Cortex of kidney (tissue), 1 donor: Measurements from ENCODE around the gene CWC27.

Experiments
- DNase-seq: peaks from one replicate; lab custom pipeline; 2025; lab: John Stamatoyannopoulos, UW

The CWC27 gene

DNA sequence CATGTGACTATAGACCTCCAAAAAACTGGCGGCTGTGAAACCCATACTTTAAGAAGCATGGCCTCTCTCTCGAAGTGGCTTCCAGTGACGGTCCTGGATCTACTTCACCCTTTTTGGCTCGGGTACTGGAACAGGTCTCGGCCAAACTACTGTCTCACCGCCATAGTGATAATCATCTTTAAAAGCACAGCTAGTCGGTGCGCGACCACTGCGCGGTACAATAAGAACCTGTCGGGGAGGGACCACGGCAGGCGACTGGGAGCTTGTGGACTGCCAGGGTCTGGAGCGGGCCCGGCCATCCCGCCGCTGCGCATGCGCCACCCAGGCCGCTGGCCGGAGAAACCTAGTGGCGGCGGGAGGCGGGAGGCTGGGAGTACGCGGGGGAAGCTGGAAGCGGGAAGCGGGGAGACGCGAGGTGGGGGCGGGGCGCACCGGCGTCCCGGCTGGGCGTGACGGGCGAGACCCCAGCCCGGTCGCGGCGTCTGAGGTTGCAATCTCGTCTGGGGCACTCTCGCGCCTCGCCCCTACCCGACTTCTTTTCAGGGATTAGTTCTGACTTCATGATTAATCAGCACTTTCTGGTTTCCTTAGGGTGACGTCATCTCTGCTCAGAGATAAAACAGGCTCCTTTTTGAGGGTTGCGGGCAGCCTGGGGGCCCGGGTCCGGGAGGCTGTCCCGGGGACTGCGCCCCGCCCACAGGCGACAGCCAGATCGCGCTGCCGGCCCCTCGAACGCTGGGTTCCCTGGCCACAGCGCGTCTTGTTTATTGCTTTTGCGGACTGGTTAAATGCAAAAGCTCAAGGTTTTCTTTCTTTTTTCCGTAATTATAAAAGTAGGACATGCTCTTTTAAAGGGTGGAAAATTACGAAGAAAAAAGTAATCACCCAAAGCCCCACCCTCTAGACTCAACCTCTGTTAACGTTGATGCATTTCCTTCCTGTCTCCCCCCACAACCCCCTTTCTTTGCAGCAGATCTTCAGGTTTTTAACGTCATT, 266.8 kb downstream of the CWC27 start:
- peak; percentile 45 for DNase-seq

DNA sequence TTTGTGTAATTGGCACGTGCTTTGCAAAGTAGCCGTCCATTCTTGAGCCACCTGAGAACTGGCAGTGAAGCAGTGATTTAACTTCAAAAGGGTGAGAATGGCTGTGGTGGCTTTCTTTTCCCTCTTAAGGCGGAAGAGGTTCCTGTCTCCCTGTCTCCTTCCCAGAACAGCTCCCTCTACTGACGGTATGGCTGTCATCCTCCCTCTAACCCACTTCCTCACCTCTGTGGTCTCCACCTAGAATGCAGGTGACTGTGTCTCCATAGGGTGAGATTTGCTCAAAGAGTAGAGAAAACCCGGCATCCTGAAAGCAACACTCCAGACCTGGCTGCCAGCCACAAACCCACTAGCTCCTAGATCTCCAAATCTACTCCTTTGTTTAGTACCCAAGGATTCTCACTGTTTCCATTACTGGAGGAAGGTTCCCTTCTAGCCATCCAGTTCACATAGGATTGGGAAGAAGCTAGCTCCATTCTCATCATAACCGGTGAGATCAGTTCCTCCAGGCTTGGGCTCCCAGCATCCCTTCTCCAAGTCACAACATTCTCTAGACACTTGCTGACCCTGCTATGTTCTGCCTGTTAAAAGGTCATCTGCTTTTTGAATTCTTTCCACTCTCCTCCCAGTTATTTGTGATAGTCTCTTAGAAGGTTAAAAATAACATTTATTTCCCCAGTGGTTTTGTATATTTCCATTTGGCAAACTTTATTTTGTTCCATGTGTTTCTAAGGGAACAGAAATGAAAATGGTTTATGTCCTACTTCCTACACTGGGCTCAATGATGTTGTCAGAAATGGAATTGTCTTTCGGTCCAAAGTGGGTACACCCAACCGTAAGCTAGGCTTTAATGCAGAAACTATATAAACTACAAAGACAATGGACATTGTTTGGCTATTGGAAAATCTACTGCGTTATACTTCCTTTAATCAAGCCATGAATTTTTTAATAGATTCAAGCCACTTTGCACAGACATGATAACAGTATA, 269.4 kb downstream of the CWC27 start:
- DNase-seq = no peak

DNA sequence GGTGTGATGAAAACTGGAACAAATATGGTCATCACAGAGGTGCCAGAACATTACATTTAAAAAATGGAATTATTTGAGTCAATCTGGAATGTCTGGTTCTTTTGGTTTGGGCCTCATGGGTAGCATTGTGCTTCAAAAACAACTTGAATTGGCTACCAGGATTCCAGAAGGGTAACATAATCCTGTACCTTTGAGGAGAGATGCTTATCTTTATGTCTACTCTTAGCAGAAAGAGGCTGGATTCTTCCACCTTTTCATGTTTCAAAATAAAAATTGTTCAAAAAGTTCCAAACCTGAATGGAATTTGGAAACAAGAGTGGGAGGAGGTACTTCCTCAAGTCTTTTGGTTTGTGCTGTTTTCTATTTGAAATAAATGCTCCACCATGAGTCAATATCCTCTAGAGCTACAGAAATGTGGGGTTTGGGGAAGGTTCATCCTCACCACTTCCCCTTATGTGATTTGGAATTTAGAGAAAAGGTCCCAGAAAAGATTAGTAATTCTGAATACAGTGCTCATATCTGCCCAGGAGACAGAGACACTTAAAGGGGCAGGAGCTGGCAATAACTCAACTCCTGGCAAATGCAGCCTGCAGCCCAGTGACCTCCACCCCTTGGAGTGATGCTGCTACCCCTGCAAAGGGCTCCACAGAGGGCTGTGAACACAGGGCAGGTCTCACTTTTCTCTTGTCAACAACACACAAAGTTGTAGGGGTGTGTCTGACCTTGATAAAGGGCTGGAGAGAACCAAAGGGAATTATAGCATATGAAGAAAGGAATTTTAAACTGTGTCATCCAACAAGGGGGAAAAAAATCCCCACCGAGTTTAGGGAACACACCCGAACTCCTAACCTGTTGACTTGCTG, 272.8 kb downstream of the CWC27 start:
- no peak for DNase-seq

DNA sequence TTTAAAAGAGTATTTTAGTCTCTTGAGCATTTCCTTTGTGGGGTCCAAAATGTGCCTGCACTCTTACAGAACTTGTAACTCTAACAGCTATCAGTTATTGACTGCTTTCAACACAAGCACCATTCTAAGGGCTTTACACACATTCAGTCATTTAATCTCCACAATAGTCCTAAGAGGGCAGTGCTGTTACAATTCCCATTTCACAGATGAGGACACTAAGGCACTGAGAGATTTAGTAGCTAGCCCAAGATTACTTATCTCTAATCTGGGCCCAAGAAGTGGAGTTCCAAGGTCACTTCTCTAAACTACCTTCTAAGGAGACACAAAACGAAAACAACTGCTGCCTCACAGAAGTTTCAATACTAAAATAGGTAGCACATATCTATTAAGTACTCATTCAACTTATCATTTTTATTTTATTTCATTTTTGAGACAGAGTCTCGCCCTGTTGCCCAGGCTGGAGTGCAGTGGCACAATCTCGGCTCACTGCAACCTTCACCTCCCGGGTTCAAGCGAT, 275.2 kb downstream of the CWC27 start:
- DNase-seq = no peak

DNA sequence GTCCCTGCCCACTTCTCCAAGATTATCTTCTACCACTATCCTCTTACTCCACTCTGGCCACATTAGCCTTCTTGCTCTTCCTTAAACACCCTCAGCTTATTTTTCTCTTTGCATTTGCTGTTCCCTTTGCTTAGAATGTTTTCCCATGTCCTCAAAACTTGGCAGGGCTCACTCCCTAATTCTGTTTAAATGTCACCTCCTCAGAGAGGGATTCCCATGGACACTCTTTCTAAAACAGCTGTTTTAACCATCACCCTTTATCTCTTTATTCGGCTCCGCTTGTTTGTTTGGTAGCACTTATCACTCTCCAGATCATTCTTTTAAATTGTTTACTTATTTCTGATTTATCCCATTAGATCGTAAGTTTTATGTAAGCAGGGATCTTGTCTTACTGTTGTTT, 278.5 kb downstream of the CWC27 start:
- no peak for DNase-seq

DNA sequence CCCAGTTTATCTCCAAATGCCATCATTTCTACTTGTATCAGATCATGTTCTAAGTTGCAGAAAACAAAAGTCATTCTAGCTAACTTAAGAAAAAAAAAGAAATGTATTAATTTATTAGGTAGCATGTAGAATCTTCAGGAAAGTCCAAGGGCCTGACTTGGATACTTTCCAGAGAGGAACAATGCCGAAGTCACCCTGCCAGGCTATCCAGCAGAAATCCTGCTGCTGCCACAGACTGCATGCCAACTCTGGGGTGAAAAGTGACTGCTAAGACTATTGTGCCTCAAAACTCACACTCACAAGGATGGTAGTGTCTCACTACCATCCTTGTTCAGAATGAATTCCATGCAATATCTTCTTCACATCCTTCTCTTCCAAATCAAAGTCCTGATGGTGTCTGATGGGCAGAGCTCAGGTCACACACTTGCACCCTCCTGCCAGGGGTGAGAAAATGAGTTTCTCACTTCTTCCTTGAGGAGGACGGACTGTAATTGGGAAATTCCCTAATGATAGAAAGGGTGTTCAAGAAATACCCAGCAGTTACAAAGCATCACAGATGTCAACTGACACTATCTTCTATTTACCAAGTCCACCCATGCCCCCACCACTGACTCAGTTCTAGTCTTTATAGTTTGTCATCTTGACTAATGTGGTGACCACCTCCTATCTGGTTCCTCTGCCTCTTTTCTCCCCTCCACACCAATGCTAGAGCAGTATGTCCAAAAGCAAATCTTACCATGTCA, 279.4 kb downstream of the CWC27 start:
- no peak for DNase-seq

DNA sequence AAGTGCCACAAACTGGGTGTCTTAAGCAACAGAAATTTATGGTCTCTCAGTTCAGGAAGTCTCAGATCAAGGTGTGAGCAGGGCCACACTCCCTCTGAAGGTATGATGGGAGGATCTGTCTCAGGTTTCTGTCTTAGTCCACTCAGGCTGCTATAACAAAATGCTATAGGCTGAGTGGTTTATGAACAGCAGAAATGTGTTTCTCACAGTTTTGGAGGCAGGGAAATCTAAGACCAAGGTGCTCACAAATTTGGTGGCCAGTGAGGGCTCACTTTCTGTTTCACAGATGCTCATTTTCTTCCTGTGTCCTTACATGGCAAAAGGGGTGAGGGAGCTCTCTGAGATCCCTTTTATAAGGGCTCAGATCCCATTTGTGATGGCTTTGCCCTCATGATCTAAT, 281.4 kb downstream of the CWC27 start:
- no peak for DNase-seq

DNA sequence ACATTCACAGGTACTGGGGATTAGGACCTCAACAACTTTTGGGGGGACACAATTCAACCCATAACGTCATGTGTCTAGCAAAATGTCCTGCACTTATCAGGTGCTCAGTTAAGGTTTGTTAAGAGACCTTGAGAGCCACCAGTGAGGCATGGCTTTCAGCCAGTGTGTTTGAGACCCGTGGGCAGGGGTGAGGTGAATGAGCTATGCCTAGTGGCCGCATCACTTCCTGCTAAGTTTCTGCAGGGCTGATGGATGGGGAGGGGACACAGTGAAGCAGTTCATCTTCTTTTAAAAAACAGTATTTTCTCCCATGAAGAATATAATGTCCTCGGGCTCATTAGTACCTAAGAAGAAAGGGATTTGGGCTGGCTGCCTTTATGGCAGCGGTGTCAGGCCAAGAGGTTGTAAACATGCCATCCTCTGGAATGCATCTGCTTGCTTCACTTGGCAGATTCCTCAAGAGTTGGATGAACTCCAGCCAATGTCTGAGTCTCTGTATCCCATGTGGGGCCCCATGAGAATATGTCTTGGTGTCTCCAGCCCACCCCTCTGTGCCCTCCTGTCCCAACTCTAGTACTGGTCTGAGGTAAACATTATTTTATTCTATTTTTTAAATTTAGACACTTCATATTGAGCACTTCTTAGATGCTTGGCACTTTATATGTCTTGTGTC, 282.2 kb downstream of the CWC27 start:
- no peak for DNase-seq

DNA sequence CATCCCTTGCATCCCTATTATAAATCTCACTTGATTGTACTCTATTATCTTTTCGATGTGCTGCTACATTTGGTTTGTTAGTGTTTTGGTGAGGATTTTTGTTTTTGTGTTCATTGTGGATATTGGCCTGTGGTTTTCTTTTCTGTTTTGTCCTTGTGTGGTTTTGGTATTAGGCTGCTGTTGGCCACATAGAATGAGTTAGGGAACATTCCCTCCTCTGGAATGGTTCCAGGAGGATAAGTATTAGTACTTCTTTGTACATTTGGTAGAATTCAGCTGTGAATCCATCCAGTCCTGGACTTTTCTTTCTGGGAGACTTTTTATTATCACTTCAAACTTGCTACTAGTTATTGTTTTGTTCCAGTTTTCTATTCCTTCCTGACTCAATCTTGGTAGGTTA, 287.2 kb downstream of the CWC27 start:
- DNase-seq = no peak

DNA sequence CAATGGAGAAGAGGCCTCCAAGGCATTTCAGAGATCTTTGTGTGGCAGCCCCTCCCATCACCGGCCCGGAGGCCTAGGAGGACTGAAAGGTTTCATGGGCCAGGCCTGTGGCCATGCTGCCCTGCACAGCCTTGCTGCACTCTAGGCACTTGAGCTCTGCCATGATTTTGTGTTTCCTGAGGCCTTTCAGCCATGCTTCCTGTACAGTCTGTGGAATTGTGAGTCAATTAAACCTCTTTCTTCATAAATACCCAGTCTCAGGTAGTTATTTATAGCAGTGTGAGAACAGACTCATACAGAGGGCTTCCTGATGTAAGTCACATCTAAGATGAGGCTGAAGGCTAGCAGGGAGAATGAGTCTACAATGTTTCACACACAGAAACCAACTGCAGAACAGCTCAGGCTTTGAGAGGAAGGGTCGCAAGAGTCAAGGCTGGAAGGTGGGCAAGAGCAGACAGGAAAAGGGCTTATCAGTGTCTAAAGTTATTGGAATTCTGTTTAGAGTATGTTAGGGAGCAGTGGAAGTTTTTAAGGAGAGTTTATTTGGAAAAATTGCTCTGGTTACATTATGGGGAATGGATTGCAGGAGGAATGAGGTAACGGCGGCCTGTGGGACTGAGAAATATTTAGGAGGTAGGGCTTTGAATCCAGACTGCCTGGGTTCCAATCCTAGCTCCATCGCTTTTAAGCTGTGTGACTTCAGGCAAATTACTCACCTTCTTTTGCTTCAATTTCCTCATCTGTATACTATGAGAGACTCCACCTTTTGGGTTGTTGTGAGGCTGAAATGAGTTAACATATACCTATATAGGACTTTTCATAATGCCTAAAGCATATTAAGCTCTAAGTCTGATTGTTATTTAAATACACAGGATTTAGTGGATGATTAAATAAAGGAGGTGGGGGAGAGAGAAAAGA, 291.2 kb downstream of the CWC27 start:
- no peak for DNase-seq

DNA sequence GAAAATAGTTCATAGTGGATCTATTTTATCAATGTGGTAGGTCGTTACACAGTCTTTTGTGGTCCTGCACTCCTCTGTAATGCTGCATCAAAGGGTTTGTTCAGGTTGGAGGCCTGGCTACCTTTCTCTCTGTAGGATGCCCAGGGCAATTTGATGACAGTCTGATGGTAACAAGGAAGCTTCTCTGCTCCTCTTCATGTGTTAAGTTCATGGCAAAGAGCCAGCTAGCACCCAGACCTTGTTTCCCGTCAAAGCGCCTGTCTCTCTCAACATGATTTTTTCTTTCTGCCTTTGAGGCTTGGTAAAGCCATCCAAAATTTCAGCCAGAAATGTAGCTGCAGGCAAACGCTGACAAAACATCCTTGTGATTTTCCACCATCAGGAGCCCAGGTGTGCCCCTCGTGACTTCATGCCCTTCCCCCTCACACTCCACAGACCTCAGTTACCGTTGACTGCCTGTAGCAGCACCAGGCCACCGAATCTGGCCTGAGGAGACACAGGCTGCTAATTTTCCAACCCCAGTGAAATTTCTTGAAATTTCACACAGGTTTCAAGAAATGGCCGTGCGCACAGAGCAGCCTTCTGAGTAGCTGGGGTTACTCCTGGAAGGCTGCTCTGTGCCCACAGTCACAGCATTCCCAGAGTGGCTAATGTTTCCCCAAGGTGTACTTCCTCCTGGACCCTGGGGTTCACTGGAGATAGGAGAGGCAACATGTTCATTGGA, 292.7 kb downstream of the CWC27 start:
- no peak for DNase-seq

DNA sequence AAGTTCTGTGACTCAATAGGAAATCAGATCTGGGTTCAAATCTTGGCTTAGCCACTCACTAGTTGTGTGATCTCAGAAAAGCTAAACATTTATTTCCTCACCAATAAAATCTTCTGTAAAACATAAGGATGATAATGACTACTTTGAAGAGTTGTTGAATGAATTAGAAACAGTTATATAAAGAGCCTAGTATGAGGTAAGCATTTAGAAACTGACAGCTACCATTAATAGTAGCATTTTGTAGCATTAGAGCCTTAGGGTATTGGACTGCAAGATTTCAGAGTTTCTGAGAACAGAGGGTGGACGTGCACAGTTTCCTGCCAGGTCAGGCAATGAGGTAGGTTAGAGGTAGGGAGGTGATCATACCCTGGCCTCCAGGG, 293.2 kb downstream of the CWC27 start:
- DNase-seq = no peak

DNA sequence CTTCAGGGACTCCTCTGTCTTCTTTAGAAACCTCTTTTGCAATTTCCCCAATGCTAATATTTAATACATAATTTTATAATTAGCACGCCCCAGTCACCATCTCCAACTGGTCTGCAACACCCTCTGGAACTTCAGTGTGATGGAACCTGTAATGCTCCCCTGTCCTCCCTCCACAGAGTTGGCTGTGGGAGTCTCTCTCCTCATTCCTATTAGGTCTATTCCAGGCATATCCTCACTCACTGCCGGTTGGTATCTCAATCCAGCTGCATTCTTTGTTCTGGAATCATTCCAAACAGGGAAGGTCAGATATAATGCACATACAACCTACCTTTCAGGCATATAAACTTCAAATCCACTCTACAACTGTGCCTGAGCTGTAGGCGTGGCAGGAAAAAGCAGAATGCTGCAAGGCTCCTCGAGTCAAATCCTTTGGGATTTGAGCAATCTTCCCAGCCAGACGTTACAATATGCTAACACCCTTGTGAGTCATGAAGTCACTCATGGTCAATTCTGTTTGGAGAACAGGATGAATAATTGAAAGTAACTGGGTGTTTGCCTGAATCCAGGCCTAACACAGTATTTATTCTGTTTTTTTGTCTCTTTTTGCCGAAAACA, 293.8 kb downstream of the CWC27 start:
- no peak for DNase-seq

DNA sequence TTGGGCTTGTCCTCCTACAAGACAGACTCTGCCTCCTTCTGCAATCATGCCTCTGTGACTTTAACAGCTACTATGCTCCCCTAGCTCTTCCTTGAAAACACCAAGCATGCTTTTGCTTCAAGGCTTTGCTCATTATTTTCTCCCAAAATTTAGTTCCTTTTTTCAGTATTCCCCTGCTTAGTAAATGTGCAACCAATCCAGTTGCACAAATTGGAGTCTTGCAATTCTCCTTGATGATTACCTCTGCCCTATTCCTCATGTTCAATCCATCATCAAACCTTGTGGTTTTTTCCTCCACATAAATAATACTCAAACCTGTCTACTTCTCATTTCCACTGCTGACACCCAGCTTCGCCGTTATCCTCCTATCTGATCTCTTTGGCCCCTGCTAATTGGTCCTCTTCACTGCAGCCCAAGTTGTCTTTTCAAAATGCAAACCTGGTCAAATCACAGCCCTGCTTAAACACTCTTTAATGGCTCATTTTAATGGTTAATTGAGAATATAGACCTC, 296.3 kb downstream of the CWC27 start:
- DNase-seq = no peak

DNA sequence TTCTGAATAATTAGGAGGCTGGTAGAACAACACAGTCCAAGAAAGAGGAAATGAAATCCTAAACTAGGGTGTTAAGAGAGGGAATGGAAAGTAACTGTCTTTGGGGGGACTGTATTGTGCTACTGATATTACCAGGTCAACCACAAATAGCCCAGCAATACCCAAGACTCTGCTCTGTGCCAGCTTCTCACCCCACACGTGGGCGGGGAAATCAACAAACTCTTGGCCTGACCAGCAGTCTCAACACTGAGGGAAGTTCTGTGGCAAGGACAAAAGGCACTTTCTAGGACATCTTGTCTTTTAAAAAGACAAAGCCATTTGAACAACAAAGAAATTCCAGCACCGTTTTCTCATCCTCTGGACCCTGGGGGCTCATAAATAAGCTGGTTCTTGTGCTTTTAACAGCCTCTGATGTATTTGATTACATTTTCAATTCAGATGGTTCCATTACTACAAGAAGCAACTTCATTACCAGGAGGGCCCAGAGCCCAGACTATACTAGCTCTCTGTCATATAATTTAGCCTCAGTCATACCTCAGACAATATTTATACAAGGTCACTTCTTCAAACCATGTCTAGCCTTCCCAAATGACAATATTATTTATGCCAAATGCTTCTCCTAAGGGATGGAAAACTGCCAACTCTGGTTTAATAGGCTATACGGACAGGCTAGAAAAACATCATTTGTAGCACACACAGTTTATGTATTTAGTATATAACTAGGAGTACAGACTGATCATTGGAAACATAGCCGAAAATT, 297.8 kb downstream of the CWC27 start:
- no peak for DNase-seq

DNA sequence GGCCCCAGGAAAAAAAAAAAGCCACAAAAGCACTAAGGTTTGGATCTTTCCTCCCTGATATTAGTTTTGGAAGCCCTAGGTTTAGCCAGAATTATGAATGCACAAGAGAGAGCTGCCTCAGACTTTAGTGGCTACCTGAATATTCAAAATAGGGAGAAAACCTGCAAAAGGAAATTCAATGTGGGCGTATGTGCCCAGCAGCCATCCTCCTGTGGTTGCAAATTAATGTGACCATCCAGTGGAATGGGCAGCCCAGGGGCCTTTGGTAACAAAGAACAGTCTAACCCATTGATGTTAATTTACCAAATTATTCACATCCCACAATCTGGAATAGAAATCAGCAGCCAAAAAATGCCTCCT, 298.4 kb downstream of the CWC27 start:
- DNase-seq = no peak
